HepG2 (cell line): ENCODE measurements around the gene WWP2. TPM values are rescaled to one million over a fixed set of nuclear protein-coding genes. Genes with fewer than 3 reads are reported as not detected.

Experiments used
- ATAC-seq: fragments of 200-7000 bp; cut with Tn5 transposase; 3 replicates; pipeline ENCODE4 v1.9.1; 2020; ENCODE audit warnings: mild to moderate bottlenecking, moderate library complexity
- BruUV-seq: library from RNA; stranded (reverse); fragments of 400-500 nt; replicated peaks from 2 replicates; lab custom pipeline; 2021; lab: Mats Ljungman, UMichigan
- CTCF ChIA-PET: fragments of 300-600 bp; formaldehyde crosslinking; extraction: SDS; loops from one replicate; lab custom pipeline; 2021; ENCODE audit warnings: low total read pairs, inconsistent platforms, low intra/inter-chr PET ratio; lab: Yijun Ruan, JAX
- POLR2A ChIA-PET: fragments of 350-600 bp; sonication (Branson Sonifier 250); formaldehyde crosslinking; loops from one replicate; lab custom pipeline; 2020; ENCODE audit warnings: antibody characterized with exemption, inconsistent platforms; lab: Yijun Ruan, JAX
- DNase-seq: peaks from one replicate; pipeline ENCODE4 v3.0.0-alpha.2; 2015; ENCODE audit warnings: low spot score
- FAIRE-seq: peaks from 3 replicates; lab custom pipeline; 2011; peaks lifted over from hg19 to GRCh38; lab: Jason Lieb, UNC
- H2AFZ ChIP-seq: one replicate; pipeline ENCODE4 v1.6.1; 2011; ENCODE audit warnings: low read length, inconsistent platforms
- H3K27ac ChIP-seq: fragments of 300-600 bp; 3 replicates; pipeline ENCODE4 v1.8.0; 2011; ENCODE audit warnings: mixed run types, mild to moderate bottlenecking, mixed read lengths, low read length, inconsistent platforms; ENCODE audit not compliant: insufficient read depth; ENCODE audit errors: extremely low read length
- H3K27me3 ChIP-seq, 2 experiments: fragments of 200-600 bp in 1 of 2; 2 replicates in 1 of 2; 3 replicates in 1 of 2; pipeline versions ENCODE4 v1.6.0 to v1.8.0; 2011; ENCODE audit warnings: low read length in 2 of 2, mild to moderate bottlenecking in 2 of 2, moderate library complexity in 2 of 2, inconsistent platforms in 1 of 2; ENCODE audit not compliant: insufficient read depth in 2 of 2, control insufficient read depth in 1 of 2
- H3K36me3 ChIP-seq, 2 experiments: fragments of 200-600 bp in 1 of 2; replicated peaks in 1 of 2; 2 replicates in 1 of 2; 3 replicates in 1 of 2; pipeline versions ENCODE4 v1.5.1 to v1.8.0; 2011; ENCODE audit warnings: low read length in 2 of 2, inconsistent platforms in 1 of 2; ENCODE audit not compliant: insufficient read depth in 2 of 2, control insufficient read depth in 1 of 2
- H3K4me1 ChIP-seq: 2 replicates; pipeline ENCODE4 v1.5.1; 2012; ENCODE audit warnings: low read length, inconsistent platforms; ENCODE audit not compliant: insufficient read depth
- H3K4me2 ChIP-seq: 2 replicates; pipeline ENCODE4 v1.6.0; 2011; ENCODE audit warnings: low read depth, low read length, inconsistent platforms
- H3K4me3 ChIP-seq, 3 experiments: fragments of 200-600 bp in 1 of 3; sonication (generic), shearing (Covaris generic) in 1 of 3; replicated peaks in 1 of 3; 2 replicates each; pipeline ENCODE4 v1.5.1; 2011 to 2016; ENCODE audit warnings: low read length in 3 of 3, inconsistent platforms in 2 of 3, low read depth in 2 of 3, mild to moderate bottlenecking in 2 of 3, control low read depth in 1 of 3, mixed read lengths in 1 of 3; ENCODE audit not compliant: insufficient read depth in 1 of 3
- H3K79me2 ChIP-seq: one replicate; pipeline ENCODE4 v1.6.1; 2011; ENCODE audit warnings: low read length, inconsistent platforms; ENCODE audit not compliant: insufficient read depth
- H3K9ac ChIP-seq: 2 replicates; pipeline ENCODE4 v1.6.0; 2011; ENCODE audit warnings: mild to moderate bottlenecking, low read depth, low read length, inconsistent platforms; ENCODE audit not compliant: insufficient read depth
- H3K9me3 ChIP-seq: 2 replicates; pipeline ENCODE4 v1.5.1; 2012; ENCODE audit warnings: mild to moderate bottlenecking, low read length
- H4K20me1 ChIP-seq: 2 replicates; pipeline ENCODE4 v1.6.0; 2011; ENCODE audit warnings: inconsistent platforms, mild to moderate bottlenecking, low read length, moderate library complexity; ENCODE audit not compliant: insufficient read depth
- CBX5 ChIP-seq: sonication (generic); formaldehyde crosslinking; IDR thresholded peaks from 2 replicates; pipeline ENCODE4 v1.4.0; 2020; ENCODE audit warnings: missing genetic modification reagents, borderline replicate concordance
- DBP ChIP-seq: sonication (generic); formaldehyde crosslinking; IDR thresholded peaks from 2 replicates; pipeline ENCODE4 v1.4.0; 2020; ENCODE audit warnings: missing genetic modification reagents; ENCODE audit errors: not compliant biosample characterization
- GTF2F1 ChIP-seq: fragments of 150-350 bp; IDR thresholded peaks from 2 replicates; pipeline ENCODE4 v1.6.1; 2014; ENCODE audit warnings: low read length
- GZF1 ChIP-seq: sonication (generic); formaldehyde crosslinking; IDR thresholded peaks from 2 replicates; pipeline ENCODE4 v1.5.1; 2020; ENCODE audit warnings: mild to moderate bottlenecking, missing genetic modification reagents
- NR2C2 ChIP-seq: sonication (generic); formaldehyde crosslinking; IDR thresholded peaks from 2 replicates; pipeline ENCODE4 v1.4.0; 2020; ENCODE audit warnings: missing genetic modification reagents, mild to moderate bottlenecking, moderate library complexity, borderline replicate concordance
- TAF1 ChIP-seq: sonication (generic); formaldehyde crosslinking; IDR thresholded peaks from 2 replicates; pipeline ENCODE4 v1.4.0; 2020; ENCODE audit warnings: missing genetic modification reagents
- XBP1 ChIP-seq: sonication (generic); formaldehyde crosslinking; IDR thresholded peaks from 2 replicates; pipeline ENCODE4 v1.5.0; 2020; ENCODE audit warnings: missing genetic modification reagents
- YEATS4 ChIP-seq: sonication (generic); formaldehyde crosslinking; IDR thresholded peaks from 2 replicates; pipeline ENCODE4 v1.4.0; 2020; ENCODE audit warnings: missing genetic modification reagents, borderline replicate concordance
- ZBTB1 ChIP-seq: sonication (generic); formaldehyde crosslinking; IDR thresholded peaks from 2 replicates; pipeline ENCODE4 v1.4.0; 2020; ENCODE audit warnings: missing genetic modification reagents, borderline replicate concordance
- ZBTB20 ChIP-seq: sonication (generic); formaldehyde crosslinking; IDR thresholded peaks from 2 replicates; pipeline ENCODE4 v1.8.1; 2023; ENCODE audit warnings: missing genetic modification reagents, low read depth, mild to moderate bottlenecking, borderline replicate concordance
- WGBS: methylation state at CpG from one replicate; pipeline ENCODE4 v1.1.6; 2017; ENCODE audit warnings: low lambda C conversion rate; 5-methylcytosine and 5-hydroxymethylcytosine counted together
- in situ Hi-C: cut with HindIII; loops from 2 replicates; pipeline ENCODE4 v1.10.0; 2017; ENCODE audit warnings: low pct_unique_long_range_greater_than_20kb; ENCODE audit not compliant: extremely low pct_ligation_motif_present
- intact Hi-C: fragments of 100-400 bp; cut with micrococcal nuclease; formaldehyde crosslinking; loops from one replicate; pipeline ENCODE4 v1.10.0; 2022; ENCODE audit not compliant: unreplicated experiment
- polyA plus RNA-seq, 8 experiments: library from polyadenylated mRNA; depleted of rRNA in 3 of 8; stranded (reverse) in 7 of 8; unstranded in 1 of 8; fragments of >200 nt; fragmentation: Illumina TruSeq in 4 of 8; extraction: Trizol in 4 of 8; gene quantifications; 2 replicates each; pipeline versions ENCODE4 v1.2.1 to v1.2.3, GENCODE V29; 2011 to 2016; ENCODE audit warnings: low read depth in 4 of 8, missing spikeins in 1 of 8, mixed read lengths in 1 of 8; ENCODE audit not compliant: insufficient read depth in 1 of 8
- total RNA-seq, 5 experiments: library from RNA; depleted of rRNA; stranded (reverse); fragments of >200 nt; fragmentation: Illumina TruSeq; extraction: Trizol; gene quantifications; 2 replicates each; pipeline ENCODE4 v1.2.3, GENCODE V29; 2016; ENCODE audit warnings: low read depth in 1 of 5
- TF ChIP-seq, protein P1 (sequence below): sonication (generic); formaldehyde crosslinking; IDR thresholded peaks from 2 replicates; pipeline ENCODE4 v1.5.0; 2020; ENCODE audit warnings: mild to moderate bottlenecking, missing genetic modification reagents
- TF ChIP-seq, protein P2 (sequence below): sonication (generic); formaldehyde crosslinking; IDR thresholded peaks from 2 replicates; pipeline ENCODE4 v1.5.0; 2020; ENCODE audit warnings: mild to moderate bottlenecking, missing genetic modification reagents, moderate library complexity

The WWP2 gene
- total and polyA plus RNA-seq, 2 of the 13 experiments (the other 11 are each of a cell fraction or from before 2014, with no cell fraction given): 11.4 to 28.2 TPM

DNA sequence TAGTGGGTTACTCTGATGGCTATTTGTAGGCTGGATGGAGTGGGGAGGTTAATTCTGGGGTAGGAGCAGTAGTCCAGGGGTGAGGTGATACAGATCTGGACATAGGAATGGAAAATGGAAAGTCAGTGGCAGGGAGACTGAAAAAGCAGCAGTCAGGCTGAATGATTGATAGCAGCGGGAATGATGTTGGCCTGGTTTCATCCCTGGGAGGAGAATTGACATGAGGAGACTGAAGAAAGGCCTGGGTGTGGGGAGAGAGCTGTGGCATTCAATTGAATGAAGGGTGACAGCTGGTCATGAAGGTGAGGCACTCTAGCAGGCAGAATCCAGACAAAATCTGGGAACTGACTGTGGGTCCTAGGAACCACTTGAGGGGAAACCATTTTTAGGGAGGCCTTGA, 154.3 kb downstream of the WWP2 start:
- CTCF ChIA-PET: no interaction called here
- H3K36me3 ChIP-seq: peaks cover 6 to 7% of the 10 kb centered on the region in 2 experiments; a peak in 2 of 5 replicates
- TF ChIP-seq GZF1 (CRISPR knock-in tag): no peak
- TF ChIP-seq CBX5: no peak
- TF ChIP-seq NR2C2: no peak
- TF ChIP-seq, all 625 proteins: peak for 0
- no peak for DNase-seq
- intact Hi-C loops (no loop called here), in situ Hi-C loops (no loop called here)
- no peaks in the 10 kb centered on the region for H3K4me1 ChIP-seq
- no TSS peak for BruUV-seq
- H3K9me3 ChIP-seq: no peaks in the 10 kb centered on the region
- H3K4me3 ChIP-seq: no peak overlapping the region
- POLR2A ChIA-PET: no interaction called here
- no peaks in the 10 kb centered on the region for H4K20me1 ChIP-seq
- H3K9ac ChIP-seq: no peak overlapping the region
- H3K27me3 ChIP-seq: no peaks in the 10 kb centered on the region
- WGBS: 97% methylated on average over 1 of the region's 1 CpG
- FAIRE-seq: no peak
- ATAC-seq: no peak
- H3K4me2 ChIP-seq: no peak overlapping the region
- no peak overlapping the region for H3K27ac ChIP-seq
- no peak overlapping the region for H2AFZ ChIP-seq
- H3K79me2 ChIP-seq: no peaks in the 10 kb centered on the region

GRCh38 chr16:69917311-69917710, 155.2 kb downstream of the WWP2 start:
- intact Hi-C loops (no loop called here), in situ Hi-C loops (no loop called here)
- no peaks in the 10 kb centered on the region for H4K20me1 ChIP-seq
- ATAC-seq (no peak), FAIRE-seq (no peak), DNase-seq (no peak)
- H3K9ac ChIP-seq: no peak overlapping the region
- peaks cover 4 to 7% of the 10 kb centered on the region in 2 experiments; a peak in 2 of 5 replicates for H3K36me3 ChIP-seq
- H3K4me2 ChIP-seq: no peak overlapping the region
- no peak overlapping the region for H3K4me3 ChIP-seq
- H3K4me1 ChIP-seq: no peaks in the 10 kb centered on the region
- ChIA-PET POLR2A (no interaction called here), CTCF (no interaction called here)
- H3K27me3 ChIP-seq: no peaks in the 10 kb centered on the region
- no peaks in the 10 kb centered on the region for H3K9me3 ChIP-seq
- WGBS: 100% methylated on average over 1 of the region's 1 CpG
- no peak overlapping the region for H3K27ac ChIP-seq
- H2AFZ ChIP-seq: no peak overlapping the region
- H3K79me2 ChIP-seq: no peaks in the 10 kb centered on the region
- BruUV-seq: no TSS peak
- TF ChIP-seq DBP (CRISPR knock-in tag) (no peak), GTF2F1 (no peak), ZBTB1 (no peak), TAF1 (no peak), ZBTB20 (no peak), XBP1 (CRISPR knock-in tag) (no peak), YEATS4 (CRISPR knock-in tag) (no peak)
- TF ChIP-seq, protein P1, sequence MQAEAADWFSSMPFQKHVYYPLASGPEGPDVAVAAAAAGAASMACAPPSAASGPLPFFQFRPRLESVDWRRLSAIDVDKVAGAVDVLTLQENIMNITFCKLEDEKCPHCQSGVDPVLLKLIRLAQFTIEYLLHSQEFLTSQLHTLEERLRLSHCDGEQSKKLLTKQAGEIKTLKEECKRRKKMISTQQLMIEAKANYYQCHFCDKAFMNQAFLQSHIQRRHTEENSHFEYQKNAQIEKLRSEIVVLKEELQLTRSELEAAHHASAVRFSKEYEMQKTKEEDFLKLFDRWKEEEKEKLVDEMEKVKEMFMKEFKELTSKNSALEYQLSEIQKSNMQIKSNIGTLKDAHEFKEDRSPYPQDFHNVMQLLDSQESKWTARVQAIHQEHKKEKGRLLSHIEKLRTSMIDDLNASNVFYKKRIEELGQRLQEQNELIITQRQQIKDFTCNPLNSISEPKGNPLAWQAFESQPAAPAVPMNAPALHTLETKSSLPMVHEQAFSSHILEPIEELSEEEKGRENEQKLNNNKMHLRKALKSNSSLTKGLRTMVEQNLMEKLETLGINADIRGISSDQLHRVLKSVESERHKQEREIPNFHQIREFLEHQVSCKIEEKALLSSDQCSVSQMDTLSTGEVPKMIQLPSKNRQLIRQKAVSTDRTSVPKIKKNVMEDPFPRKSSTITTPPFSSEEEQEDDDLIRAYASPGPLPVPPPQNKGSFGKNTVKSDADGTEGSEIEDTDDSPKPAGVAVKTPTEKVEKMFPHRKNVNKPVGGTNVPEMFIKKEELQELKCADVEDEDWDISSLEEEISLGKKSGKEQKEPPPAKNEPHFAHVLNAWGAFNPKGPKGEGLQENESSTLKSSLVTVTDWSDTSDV (CRISPR knock-in tag): no peak
- TF ChIP-seq, protein P2, sequence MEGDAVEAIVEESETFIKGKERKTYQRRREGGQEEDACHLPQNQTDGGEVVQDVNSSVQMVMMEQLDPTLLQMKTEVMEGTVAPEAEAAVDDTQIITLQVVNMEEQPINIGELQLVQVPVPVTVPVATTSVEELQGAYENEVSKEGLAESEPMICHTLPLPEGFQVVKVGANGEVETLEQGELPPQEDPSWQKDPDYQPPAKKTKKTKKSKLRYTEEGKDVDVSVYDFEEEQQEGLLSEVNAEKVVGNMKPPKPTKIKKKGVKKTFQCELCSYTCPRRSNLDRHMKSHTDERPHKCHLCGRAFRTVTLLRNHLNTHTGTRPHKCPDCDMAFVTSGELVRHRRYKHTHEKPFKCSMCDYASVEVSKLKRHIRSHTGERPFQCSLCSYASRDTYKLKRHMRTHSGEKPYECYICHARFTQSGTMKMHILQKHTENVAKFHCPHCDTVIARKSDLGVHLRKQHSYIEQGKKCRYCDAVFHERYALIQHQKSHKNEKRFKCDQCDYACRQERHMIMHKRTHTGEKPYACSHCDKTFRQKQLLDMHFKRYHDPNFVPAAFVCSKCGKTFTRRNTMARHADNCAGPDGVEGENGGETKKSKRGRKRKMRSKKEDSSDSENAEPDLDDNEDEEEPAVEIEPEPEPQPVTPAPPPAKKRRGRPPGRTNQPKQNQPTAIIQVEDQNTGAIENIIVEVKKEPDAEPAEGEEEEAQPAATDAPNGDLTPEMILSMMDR (CRISPR knock-in tag): no peak
